H1 (cell line): ENCODE data around the gene CHRNA4. TPM values are rescaled to one million over a fixed set of nuclear protein-coding genes. Genes with fewer than 3 reads are reported as not detected.
A peak's percentile ranks its signal among the peaks of the same experiment; 100 is the strongest.

Source experiments
- CTCF ChIA-PET: fragments of 300-600 bp; sonication (Branson Sonifier 250); formaldehyde crosslinking; loops from one replicate; lab custom pipeline; 2021; ENCODE audit not compliant: partially characterized antibody; lab: Charles Lee
- POLR2A ChIA-PET: fragments of 300-600 bp; sonication (Branson Sonifier 250); formaldehyde crosslinking; loops from one replicate; lab custom pipeline; 2021; ENCODE audit warnings: inconsistent platforms; ENCODE audit not compliant: partially characterized antibody; lab: Charles Lee
- DNase-seq, 2 experiments: peaks; one replicate each; pipeline versions ENCODE4 v3.0.0 to v3.0.0-alpha.2; 2010 to 2022; ENCODE audit warnings: low spot score in 2 of 2, low read depth in 1 of 2, mixed read lengths in 1 of 2
- FAIRE-seq: peaks from 2 replicates; lab custom pipeline; 2011; peaks lifted over from hg19 to GRCh38; lab: Jason Lieb, UNC
- H2AFZ ChIP-seq: 2 replicates; pipeline ENCODE4 v1.8.1; 2012; ENCODE audit warnings: low read length, inconsistent platforms
- H2AK5ac ChIP-seq: 2 replicates; pipeline ENCODE4 v1.6.1; 2013; ENCODE audit warnings: low read depth, low read length
- H2BK120ac ChIP-seq: replicated peaks from 2 replicates; pipeline ENCODE3; 2013; ENCODE audit warnings: low read depth, low read length, inconsistent platforms
- H2BK12ac ChIP-seq: 2 replicates; pipeline ENCODE4 v1.6.1; 2013; ENCODE audit warnings: low read depth, low read length
- H2BK15ac ChIP-seq: 2 replicates; pipeline ENCODE4 v1.6.1; 2013; ENCODE audit warnings: low read length
- H2BK20ac ChIP-seq: 2 replicates; pipeline ENCODE4 v1.6.1; 2013; ENCODE audit warnings: low read length
- H2BK5ac ChIP-seq: 2 replicates; pipeline ENCODE4 v1.6.1; 2013; ENCODE audit warnings: low read depth, low read length
- H3K14ac ChIP-seq: 2 replicates; pipeline ENCODE4 v1.6.1; 2013; ENCODE audit warnings: inconsistent platforms; ENCODE audit not compliant: insufficient read length
- H3K18ac ChIP-seq: 2 replicates; pipeline ENCODE4 v1.6.1; 2013; ENCODE audit warnings: low read length; ENCODE audit errors: extremely low read depth
- H3K23ac ChIP-seq: 2 replicates; pipeline ENCODE4 v1.6.1; 2013; ENCODE audit warnings: inconsistent platforms; ENCODE audit not compliant: insufficient read length
- H3K23me2 ChIP-seq: 2 replicates; pipeline ENCODE4 v1.6.1; 2013; ENCODE audit warnings: low read depth, low read length
- H3K27ac ChIP-seq: 2 replicates; pipeline ENCODE4 v1.6.1; 2011; ENCODE audit warnings: low read depth, low read length, inconsistent platforms
- H3K27me3 ChIP-seq, 4 experiments: replicated peaks in 1 of 4; 1 replicate in 1 of 4; 2 replicates in 3 of 4; pipeline versions ENCODE4 v1.6.1 to v1.8.1; 2011 to 2013; ENCODE audit warnings: low read length in 3 of 4, mild to moderate bottlenecking in 3 of 4, inconsistent platforms in 2 of 4, mixed read lengths in 2 of 4, moderate library complexity in 1 of 4; ENCODE audit not compliant: control insufficient read depth in 3 of 4, insufficient read depth in 3 of 4; ENCODE audit errors: extremely low read depth in 1 of 4
- H3K36me3 ChIP-seq, 4 experiments: 2 replicates each; pipeline versions ENCODE4 v1.6.1 to v1.8.1; 2011 to 2013; ENCODE audit warnings: mild to moderate bottlenecking in 4 of 4, low read length in 3 of 4, moderate library complexity in 2 of 4, control low read depth in 1 of 4, inconsistent platforms in 1 of 4; ENCODE audit not compliant: insufficient read depth in 4 of 4, control insufficient read depth in 2 of 4
- H3K4ac ChIP-seq: replicated peaks from 2 replicates; pipeline ENCODE3; 2013; ENCODE audit warnings: low read length, low read depth, mixed read lengths, inconsistent platforms; ENCODE audit not compliant: insufficient read length
- H3K4me1 ChIP-seq, 4 experiments: replicated peaks in 1 of 4; 1 replicate in 1 of 4; 2 replicates in 3 of 4; pipeline versions ENCODE4 v1.6.1 to v1.8.1; 2011 to 2013; ENCODE audit warnings: low read length in 3 of 4, inconsistent platforms in 2 of 4, mixed read lengths in 1 of 4; ENCODE audit not compliant: insufficient read depth in 4 of 4, control insufficient read depth in 3 of 4
- H3K4me2 ChIP-seq, 2 experiments: 2 replicates each; pipeline versions ENCODE4 v1.6.1 to v1.8.1; 2011 to 2013; ENCODE audit warnings: low read depth in 2 of 2, low read length in 2 of 2, control low read depth in 1 of 2, inconsistent platforms in 1 of 2, mild to moderate bottlenecking in 1 of 2; ENCODE audit not compliant: insufficient read depth in 1 of 2
- H3K4me3 ChIP-seq, 4 experiments: fragments of 200-600, 300-600 bp in 1 of 4; sonication (generic), shearing (Covaris generic), sonication (Bioruptor Twin) in 1 of 4; 2 replicates each; pipeline versions ENCODE4 v1.5.1 to v1.8.1; 2011 to 2016; ENCODE audit warnings: low read length in 4 of 4, low read depth in 3 of 4, control low read depth in 2 of 4, inconsistent platforms in 2 of 4, mild to moderate bottlenecking in 2 of 4, mixed read lengths in 1 of 4, moderate library complexity in 1 of 4; ENCODE audit not compliant: insufficient read depth in 2 of 4; ENCODE audit errors: extremely low read depth in 1 of 4
- H3K56ac ChIP-seq: replicated peaks from 2 replicates; pipeline ENCODE3; 2013; ENCODE audit warnings: low read depth, mild to moderate bottlenecking, mixed read lengths, low read length, inconsistent platforms; ENCODE audit not compliant: insufficient read length
- H3K79me1 ChIP-seq: 2 replicates; pipeline ENCODE4 v1.6.1; 2013; ENCODE audit warnings: low read depth, low read length, control low read depth
- H3K79me2 ChIP-seq, 2 experiments: 2 replicates each; pipeline versions ENCODE4 v1.6.1 to v1.8.1; 2012 to 2013; ENCODE audit warnings: low read length in 2 of 2, mild to moderate bottlenecking in 2 of 2, inconsistent platforms in 1 of 2; ENCODE audit not compliant: insufficient read depth in 2 of 2, control insufficient read depth in 1 of 2
- H3K9ac ChIP-seq, 4 experiments: replicated peaks in 1 of 4; 1 replicate in 1 of 4; 2 replicates in 3 of 4; pipeline versions ENCODE4 v1.6.1 to v1.8.1; 2011 to 2013; ENCODE audit warnings: low read depth in 3 of 4, low read length in 3 of 4, control low read depth in 2 of 4, mild to moderate bottlenecking in 2 of 4, moderate library complexity in 2 of 4, inconsistent platforms in 1 of 4; ENCODE audit errors: extremely low read depth in 1 of 4
- H3K9me3 ChIP-seq, 2 experiments: 2 replicates each; pipeline versions ENCODE4 v1.6.1 to v1.8.1; 2012 to 2013; ENCODE audit warnings: mild to moderate bottlenecking in 2 of 2, moderate library complexity in 2 of 2, control low read depth in 1 of 2, inconsistent platforms in 1 of 2, low read depth in 1 of 2, low read length in 1 of 2, mixed read lengths in 1 of 2; ENCODE audit not compliant: insufficient read depth in 2 of 2
- H4K20me1 ChIP-seq, 2 experiments: replicated peaks in 1 of 2; 2 replicates each; pipeline versions ENCODE3 to v1.8.1; 2011 to 2013; ENCODE audit warnings: inconsistent platforms in 2 of 2, low read length in 2 of 2, mild to moderate bottlenecking in 1 of 2; ENCODE audit not compliant: insufficient read depth in 2 of 2, control insufficient read depth in 1 of 2
- H4K5ac ChIP-seq: 2 replicates; pipeline ENCODE4 v1.6.1; 2013; ENCODE audit warnings: low read length, low read depth, mixed read lengths, inconsistent platforms; ENCODE audit not compliant: insufficient read length
- H4K8ac ChIP-seq: 2 replicates; pipeline ENCODE4 v1.8.0; 2013; ENCODE audit warnings: mild to moderate bottlenecking, moderate library complexity, low read length, inconsistent platforms; ENCODE audit not compliant: insufficient read depth; ENCODE audit errors: extremely low read depth
- H4K91ac ChIP-seq: replicated peaks from 2 replicates; pipeline ENCODE3; 2013; ENCODE audit warnings: low read length, mixed read lengths, inconsistent platforms; ENCODE audit not compliant: insufficient read length
- CHD2 ChIP-seq: IDR thresholded peaks from 2 replicates; pipeline ENCODE4 v1.6.1; 2012; ENCODE audit warnings: low read length, improper control_type of control experiment
- CREB1 ChIP-seq: IDR thresholded peaks from 2 replicates; pipeline ENCODE4 v1.6.1; 2012; ENCODE audit warnings: inconsistent platforms
- POLR2A ChIP-seq, 2 experiments: IDR thresholded peaks; 1 replicate in 1 of 2; 2 replicates in 1 of 2; pipeline ENCODE4 v1.6.1; 2011; ENCODE audit warnings: low read depth in 2 of 2, low read length in 2 of 2, mild to moderate bottlenecking in 2 of 2; ENCODE audit errors: control extremely low read depth in 1 of 2
- POLR2AphosphoS5 ChIP-seq: IDR thresholded peaks from 2 replicates; pipeline ENCODE4 v1.6.1; 2011; ENCODE audit warnings: low read depth, low read length
- SAP30 ChIP-seq: fragments of 300-600 bp; sonication (generic); IDR thresholded peaks from 2 replicates; pipeline ENCODE4 v1.7.1; 2012; ENCODE audit warnings: low read length, moderate library complexity, mild to moderate bottlenecking, inconsistent platforms; ENCODE audit not compliant: insufficient read depth, insufficient replicate concordance
- TCF12 ChIP-seq: IDR thresholded peaks from 2 replicates; pipeline ENCODE4 v1.6.1; 2011; ENCODE audit warnings: low read depth, mild to moderate bottlenecking, low read length
- WGBS, 2 experiments: shearing (Covaris generic) in 1 of 2; methylation state at CpG; one replicate each; pipeline versions ENCODE4 v1.1.6 to v1.1.7; 2013 to 2015; ENCODE audit warnings: low lambda C conversion rate in 2 of 2, mixed read lengths in 2 of 2, inconsistent platforms in 1 of 2, low coverage in 1 of 2, missing lambda C conversion rate in 1 of 2; ENCODE audit not compliant: insufficient replicate concordance in 2 of 2, insufficient coverage in 1 of 2, insufficient read length in 1 of 2; ENCODE audit errors: extremely low coverage in 1 of 2, missing lambda C conversion rate in 1 of 2; 5-methylcytosine and 5-hydroxymethylcytosine counted together
- polyA plus RNA-seq, 7 experiments: library from polyadenylated mRNA; depleted of rRNA in 3 of 7; stranded (reverse) in 5 of 7; unstranded in 2 of 7; fragments of >200 nt in 5 of 7; fragments of 200-250 nt in 2 of 7; gene quantifications; 1 replicate in 5 of 7; 2 replicates in 1 of 7; 4 replicates in 1 of 7; pipeline versions ENCODE4 v1.2.1 to v1.2.3, GENCODE V29; 2011 to 2013; ENCODE audit warnings: missing spikeins in 2 of 7, mixed read lengths in 2 of 7
- total RNA-seq: library from RNA; stranded (reverse); fragmentation: NEBNext Ultra II Directional; extraction: Animal tissue kit (Norgen Biotek cat#: 25700); gene quantifications from 2 replicates; pipeline ENCODE4 v1.2.1, GENCODE V29; 2021
- TF ChIP-seq, protein P1 (sequence below), 3 experiments: IDR thresholded peaks; 1 replicate in 2 of 3; 2 replicates in 1 of 3; pipeline versions ENCODE4 v1.5.1 to v1.6.1; 2011; ENCODE audit warnings: low read length in 3 of 3, mild to moderate bottlenecking in 3 of 3, inconsistent platforms in 2 of 3, low read depth in 1 of 3, moderate library complexity in 1 of 3; ENCODE audit not compliant: insufficient read depth in 1 of 3; ENCODE audit errors: control extremely low read depth in 1 of 3
- TF ChIP-seq, protein P2 (sequence below): IDR thresholded peaks from 2 replicates; pipeline ENCODE4 v1.6.1; 2011; ENCODE audit warnings: low read length, improper control_type of control experiment

Gene CHRNA4
- total and polyA plus RNA-seq, 2 of the 8 experiments (the other 6 are each of a cell fraction or from before 2014, with no cell fraction given) = 4.3 to 5.7 TPM

DNA sequence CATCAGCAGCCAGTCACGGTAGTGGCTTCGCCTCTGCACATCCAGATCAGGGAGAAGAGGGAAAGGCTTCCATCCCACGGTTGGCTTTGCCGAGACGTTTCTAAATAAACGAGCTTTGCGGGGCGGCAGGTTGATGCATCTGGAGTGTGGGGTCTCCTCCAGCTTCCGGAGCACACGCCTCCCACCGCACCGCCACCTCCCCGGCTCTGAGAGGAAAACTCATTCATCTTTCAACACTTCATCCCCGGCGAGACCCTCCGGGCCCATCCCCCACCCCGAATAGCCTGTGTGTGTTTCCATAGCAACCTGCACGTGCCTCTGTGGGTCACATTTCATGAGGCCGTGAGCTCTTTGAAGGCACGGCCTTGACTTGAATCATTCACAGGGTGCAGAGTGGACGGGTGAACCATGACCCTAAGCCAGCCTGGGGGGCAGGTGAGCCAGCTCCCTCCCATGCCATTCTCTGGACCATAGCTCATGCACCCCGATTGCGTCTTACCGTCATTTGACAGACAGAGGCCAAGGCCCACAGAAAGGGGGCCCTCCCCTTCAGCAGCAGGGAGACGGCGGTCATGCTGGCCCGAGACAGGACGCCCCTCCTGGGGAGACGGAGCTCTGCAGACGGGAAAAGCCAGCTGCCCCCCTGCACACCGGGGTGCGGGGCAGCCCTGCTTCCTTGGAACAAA lies 16.2 kb upstream of the CHRNA4 start:
- H3K4me3 ChIP-seq = peak overlapping the region in 1 of 4 experiments; percentile 40; a peak in 2 of 8 replicates
- TF ChIP-seq CREB1 (0 out of 2 replicates have a peak, but pooled peaks have one; percentile 24), POLR2AphosphoS5 (no peak), CHD2 (0 out of 2 replicates have a peak, but pooled peaks have one; percentile 21), POLR2A (IDR thresholded peaks at IDR 0.05; ENCODE audit: control extremely low read depth in 1 of 2, low read depth in 2 of 2, low read length in 2 of 2) (no peak), SAP30 (peak; percentile 38), TCF12 (no peak)
- TF ChIP-seq, protein P1, sequence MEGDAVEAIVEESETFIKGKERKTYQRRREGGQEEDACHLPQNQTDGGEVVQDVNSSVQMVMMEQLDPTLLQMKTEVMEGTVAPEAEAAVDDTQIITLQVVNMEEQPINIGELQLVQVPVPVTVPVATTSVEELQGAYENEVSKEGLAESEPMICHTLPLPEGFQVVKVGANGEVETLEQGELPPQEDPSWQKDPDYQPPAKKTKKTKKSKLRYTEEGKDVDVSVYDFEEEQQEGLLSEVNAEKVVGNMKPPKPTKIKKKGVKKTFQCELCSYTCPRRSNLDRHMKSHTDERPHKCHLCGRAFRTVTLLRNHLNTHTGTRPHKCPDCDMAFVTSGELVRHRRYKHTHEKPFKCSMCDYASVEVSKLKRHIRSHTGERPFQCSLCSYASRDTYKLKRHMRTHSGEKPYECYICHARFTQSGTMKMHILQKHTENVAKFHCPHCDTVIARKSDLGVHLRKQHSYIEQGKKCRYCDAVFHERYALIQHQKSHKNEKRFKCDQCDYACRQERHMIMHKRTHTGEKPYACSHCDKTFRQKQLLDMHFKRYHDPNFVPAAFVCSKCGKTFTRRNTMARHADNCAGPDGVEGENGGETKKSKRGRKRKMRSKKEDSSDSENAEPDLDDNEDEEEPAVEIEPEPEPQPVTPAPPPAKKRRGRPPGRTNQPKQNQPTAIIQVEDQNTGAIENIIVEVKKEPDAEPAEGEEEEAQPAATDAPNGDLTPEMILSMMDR (IDR thresholded peaks at IDR 0.05; ENCODE audit: control extremely low read depth in 1 of 3, insufficient read depth in 1 of 3, low read depth in 1 of 3, low read length in 3 of 3) = peak in 2 of 3 experiments; percentile 24 to 35; a peak in 2 of 4 replicates
- TF ChIP-seq, protein P2, sequence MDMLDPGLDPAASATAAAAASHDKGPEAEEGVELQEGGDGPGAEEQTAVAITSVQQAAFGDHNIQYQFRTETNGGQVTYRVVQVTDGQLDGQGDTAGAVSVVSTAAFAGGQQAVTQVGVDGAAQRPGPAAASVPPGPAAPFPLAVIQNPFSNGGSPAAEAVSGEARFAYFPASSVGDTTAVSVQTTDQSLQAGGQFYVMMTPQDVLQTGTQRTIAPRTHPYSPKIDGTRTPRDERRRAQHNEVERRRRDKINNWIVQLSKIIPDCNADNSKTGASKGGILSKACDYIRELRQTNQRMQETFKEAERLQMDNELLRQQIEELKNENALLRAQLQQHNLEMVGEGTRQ = peak; percentile 69; the same call in 1 of the 2 replicates

More for the DNA sequence above, 16.2 kb upstream of the CHRNA4 start:
- no peak overlapping the region for H3K9ac ChIP-seq
- no peaks in the 10 kb centered on the region for H4K20me1 ChIP-seq
- no peak overlapping the region for H3K27ac ChIP-seq
- no peaks in the 10 kb centered on the region; the same call in none of the 2 replicates for H3K23me2 ChIP-seq
- no peak overlapping the region for H4K5ac ChIP-seq
- H3K56ac ChIP-seq = no peak overlapping the region
- peak overlapping the region; percentile 75; the same call in 1 of the 2 replicates for H2BK12ac ChIP-seq
- no peaks in the 10 kb centered on the region for H3K9me3 ChIP-seq
- H2BK5ac ChIP-seq = no peak overlapping the region; the same call in 1 of the 2 replicates
- H3K27me3 ChIP-seq = peaks cover 0 to 2% (median 0%) of the 10 kb centered on the region in 4 experiments; a peak in 1 of 7 replicates
- no peak overlapping the region for H3K23ac ChIP-seq
- no peak overlapping the region for H3K14ac ChIP-seq
- H2BK15ac ChIP-seq = no peak overlapping the region
- peak overlapping the region; percentile 25 to 66 for H3K4me2 ChIP-seq
- H2AK5ac ChIP-seq = no peak overlapping the region
- no peak overlapping the region for H2AFZ ChIP-seq
- peak in 1 of 2 experiments; percentile 73 for DNase-seq
- H3K79me1 ChIP-seq = no peaks in the 10 kb centered on the region
- H4K91ac ChIP-seq = peak overlapping the region; percentile 77
- ChIA-PET POLR2A (interaction anchor here (0.8 to 1.9 kb wide), 8 partner anchors 11 to 265 kb away, joined by 3 to 9 read pairs (median 4); no protein-coding TSS in a partner anchor), CTCF (interaction anchor here (0.5 to 9.9 kb wide), 29 partner anchors 10 to 374 kb away, joined by 3 to 230 read pairs (median 5); partner anchors contain the start of genes CHRNA4 and COL20A1)
- H3K36me3 ChIP-seq = no peaks in the 10 kb centered on the region
- 39% methylated on average over 32 of the region's 32 CpGs; no CpG with 5 or more reads in 1 of the 2 experiments for WGBS, 2 experiments
- H3K4ac ChIP-seq = no peak overlapping the region
- no peak overlapping the region for H4K8ac ChIP-seq
- H3K79me2 ChIP-seq = no peaks in the 10 kb centered on the region
- no peak overlapping the region for H2BK120ac ChIP-seq
- H3K18ac ChIP-seq = no peak overlapping the region; the same call in 1 of the 2 replicates
- peak overlapping the region; percentile 97; the same call in 1 of the 2 replicates for H2BK20ac ChIP-seq
- no peak for FAIRE-seq
- peaks cover 3 to 20% (median 14%) of the 10 kb centered on the region in 4 experiments for H3K4me1 ChIP-seq
